Testis (tissue), 3 donors: ENCODE results near the gene ZNF625. TPM values are rescaled to one million over a fixed set of nuclear protein-coding genes. Genes with fewer than 3 reads are reported as not detected.
"Not testable (repeated sequence)": the region's sequence is repeated elsewhere in the genome, so short reads cannot be mapped to it uniquely, and the experiment has no call there.

Source experiments
- DNase-seq: peaks from one replicate; pipeline ENCODE4 v3.0.0-alpha.2; 2019
- H3K27ac ChIP-seq, 2 donors: fragments of 200-600 bp; sonication (generic); one replicate each; pipeline ENCODE4 v1.5.1; 2019
- H3K27me3 ChIP-seq: fragments of 200-600 bp; sonication (generic); one replicate; pipeline ENCODE4 v1.5.1; 2019
- H3K36me3 ChIP-seq: fragments of 200-600 bp; sonication (generic); one replicate; pipeline ENCODE4 v1.5.1; 2017; ENCODE audit warnings: low read depth; ENCODE audit errors: missing control alignments
- H3K4me1 ChIP-seq: fragments of 200-600 bp; sonication (generic); one replicate; pipeline ENCODE4 v1.5.1; 2019
- H3K4me3 ChIP-seq, 2 donors: fragments of 200-600 bp; sonication (generic); one replicate each; pipeline ENCODE4 v1.5.1; 2017 to 2019
- H3K9me3 ChIP-seq: fragments of 200-600 bp; sonication (generic); one replicate; pipeline ENCODE4 v1.5.1; 2017
- CTCF ChIP-seq, 3 experiments: fragments of 450-650 bp in 2 of 3; fragments of 200-600 bp in 1 of 3; sonication (generic) in 1 of 3; IDR thresholded peaks; one replicate each; pipeline ENCODE4 v1.5.1; 2016 to 2019; ENCODE audit warnings: antibody characterized with exemption in 3 of 3, mild to moderate bottlenecking in 2 of 3, moderate library complexity in 1 of 3
- POLR2A ChIP-seq: fragments of 450-650 bp; IDR thresholded peaks from one replicate; pipeline ENCODE4 v1.6.1; 2017; ENCODE audit warnings: antibody characterized with exemption, mild to moderate bottlenecking, moderate library complexity
- WGBS, 2 donors: methylation state at CpG; one replicate each; pipeline ENCODE4 v1.1.5; 2018; 5-methylcytosine and 5-hydroxymethylcytosine counted together
- intact Hi-C: fragments of 100-400 bp; cut with DNase I; formaldehyde crosslinking; loops from one replicate; pipeline ENCODE4 v1.15.1; 2023; ENCODE audit warnings: low total_unique reads
- polyA plus RNA-seq: library from polyadenylated mRNA; stranded (reverse); fragments of 350-450 nt; fragmentation: Illumina TruSeq; extraction: RNeasy Lipid Tissue Mini Kit (QIAGEN cat#74804); gene quantifications from one replicate; pipeline ENCODE4 v1.2.3, GENCODE V29; 2014; ENCODE audit warnings: low read depth, low replicate concordance; ENCODE audit not compliant: insufficient read depth
- small RNA-seq, 2 donors: library from RNA; depleted of rRNA; stranded (forward); fragments of <200 nt; gene quantifications; one replicate each; pipeline ENCODE3, GENCODE V24; 2016
- total RNA-seq, 2 donors: library from RNA; depleted of rRNA; stranded (reverse); fragments of >200 nt; gene quantifications; one replicate each; pipeline ENCODE4 v1.2.3, GENCODE V29; 2016

ZNF625 gene
- total and polyA plus RNA-seq, 3 donors from 2014 or later, result 1.4 to 8.2 (median 6.5) TPM

GRCh38 chr19:12111943-12112637, 44.4 kb downstream of the ZNF625 start:
- Histone ChIP-seq H3K27ac (no peak overlapping the region), H3K36me3 (no peaks in the 10 kb centered on the region), H3K27me3 (no peaks in the 10 kb centered on the region), H3K4me1 (no peaks in the 10 kb centered on the region), H3K9me3 (no peaks in the 10 kb centered on the region), H3K4me3 (no peak overlapping the region)
- WGBS, 2 donors, result 95 to 98% methylated on average over 8 of the region's 8 CpGs
- intact Hi-C loops, result no loop called here
- DNase-seq, result no peak
- TF ChIP-seq CTCF (IDR thresholded peaks at IDR 0.05), result no peak
- TF ChIP-seq POLR2A, result no peak

DNA sequence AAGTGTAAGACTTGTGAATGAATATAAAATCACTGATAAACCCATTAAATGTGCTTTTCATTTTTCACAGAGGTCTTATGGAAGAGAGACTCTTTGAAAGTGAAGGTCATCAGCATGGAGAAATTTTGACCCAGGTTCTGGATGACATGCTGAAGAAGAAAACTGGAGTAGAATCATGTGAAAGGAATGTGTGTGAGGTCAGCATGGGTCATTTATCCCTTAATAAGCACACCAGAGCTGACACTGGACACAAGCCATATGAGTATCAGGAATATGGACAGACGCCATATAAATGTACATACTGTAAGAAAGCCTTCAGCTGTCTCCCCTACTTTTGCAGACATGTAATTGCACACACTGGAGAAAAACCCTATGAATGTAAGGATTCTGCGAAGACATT, 45.4 kb downstream of the ZNF625 start:
- no peak for DNase-seq
- Histone ChIP-seq H3K27me3 (no peaks in the 10 kb centered on the region), H3K36me3 (no peaks in the 10 kb centered on the region), H3K4me3 (no peak overlapping the region), H3K9me3 (no peaks in the 10 kb centered on the region), H3K27ac (no peak overlapping the region), H3K4me1 (no peaks in the 10 kb centered on the region)
- TF ChIP-seq POLR2A (no peak), CTCF (IDR thresholded peaks at IDR 0.05) (no peak)
- intact Hi-C loops, result no loop called here
- WGBS, 2 donors, result 47 to 50% methylated on average over 2 of the region's 2 CpGs

- H3K4me3 ChIP-seq, intact Hi-C loops, H3K36me3 ChIP-seq, H3K9me3 ChIP-seq, H3K27ac ChIP-seq, H3K27me3 ChIP-seq, H3K4me1 ChIP-seq, DNase-seq: not testable (repeated sequence)
- WGBS, 2 donors, result 88 to 96% methylated on average over 4 of the region's 4 CpGs
These were observed 52.6 kb downstream of the ZNF625 start for GRCh38 chr19:12103909-12104308.

DNA sequence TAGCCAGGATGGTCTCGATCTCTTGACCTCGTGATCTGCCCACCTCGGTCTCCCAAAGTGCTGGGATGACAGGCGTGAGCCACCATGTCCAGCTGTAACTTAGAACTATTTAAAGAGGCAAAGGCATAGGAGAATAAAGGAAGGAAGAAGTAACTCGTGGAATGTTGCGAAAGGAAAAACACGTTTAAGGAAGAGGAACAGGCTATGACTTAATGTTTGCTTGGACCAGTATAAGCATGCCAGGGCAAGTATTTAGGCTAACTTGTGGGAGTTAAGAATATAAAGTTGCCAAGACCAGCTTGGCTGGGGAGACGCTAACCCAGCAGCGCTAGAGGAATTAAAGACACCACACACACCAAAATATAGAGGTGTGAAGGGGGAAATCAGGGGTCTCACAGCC, 58.5 kb downstream of the ZNF625 start:
- no peak for TF ChIP-seq POLR2A
- no peak for TF ChIP-seq CTCF (IDR thresholded peaks at IDR 0.05)
- no peak overlapping the region for H3K4me3 ChIP-seq
- no peaks in the 10 kb centered on the region for H3K36me3 ChIP-seq
- intact Hi-C loops, result no loop called here
- 94 to 98% methylated on average over 9 of the region's 9 CpGs for WGBS, 2 donors
- no peak for DNase-seq
- no peak overlapping the region for H3K27ac ChIP-seq
- no peaks in the 10 kb centered on the region for H3K9me3 ChIP-seq
- no peaks in the 10 kb centered on the region for H3K27me3 ChIP-seq
- H3K4me1 ChIP-seq, result no peaks in the 10 kb centered on the region

GRCh38 chr19:12095111-12095790, 61.3 kb downstream of the ZNF625 start:
- H3K4me1 ChIP-seq, result no peaks in the 10 kb centered on the region
- H3K4me3 ChIP-seq, result no peak overlapping the region
- H3K27ac ChIP-seq, result no peak overlapping the region
- no peaks in the 10 kb centered on the region for H3K9me3 ChIP-seq
- intact Hi-C loops, result no loop called here
- 96% methylated on average over 4 of the region's 4 CpGs for whole genome bisulfite sequencing, 2 donors
- H3K36me3 ChIP-seq, result no peaks in the 10 kb centered on the region
- H3K27me3 ChIP-seq, result no peaks in the 10 kb centered on the region
- DNase-seq, result no peak
- TF ChIP-seq POLR2A (no peak), CTCF (IDR thresholded peaks at IDR 0.05) (no peak)

Small RNA genes within 50 kb of the gene (small RNA-seq; reads per million reads assigned to genes)
- 0 reads per million in 2 donors for gene RNA5SP467

Other genes starting within 250 kb of the ZNF625 start
- gene ZNF700, start 231.6 kb downstream of the ZNF625 start, total RNA-seq, result 10 to 100 TPM; 22.0 to 26.1 TPM
- 9.0 TPM for gene ZNF700, start 231.6 kb downstream of the ZNF625 start, polyA plus RNA-seq
- 1 to 10 TPM; 5.0 to 7.9 TPM for gene ZNF763, start 191.7 kb downstream of the ZNF625 start, total RNA-seq
- 7.6 TPM for gene ZNF763, start 191.7 kb downstream of the ZNF625 start, polyA plus RNA-seq
- gene ZNF433, start 121.1 kb downstream of the ZNF625 start, total RNA-seq, result 10 to 100 TPM; 26.1 to 43.4 TPM
- 46.6 TPM for gene ZNF433, start 121.1 kb downstream of the ZNF625 start, polyA plus RNA-seq
- gene ZNF878, start 103.8 kb downstream of the ZNF625 start, total RNA-seq, result 1 to 10 TPM in 1 of 2 donors, under 1 TPM in 1; 0.31 to 1.1 TPM
- 0.54 TPM for gene ZNF878, start 103.8 kb downstream of the ZNF625 start, polyA plus RNA-seq
- gene ZNF844, start 92.0 kb downstream of the ZNF625 start, total RNA-seq, result 10 to 100 TPM; 15.7 to 18.0 TPM
- 10.3 TPM for gene ZNF844, start 92.0 kb downstream of the ZNF625 start, polyA plus RNA-seq
- gene ZNF20, start 16.4 kb downstream of the ZNF625 start, total RNA-seq, result 1 to 10 TPM; 7.5 to 8.9 TPM
- gene ZNF20, start 16.4 kb downstream of the ZNF625 start, polyA plus RNA-seq, result 10.9 TPM
- 10 to 100 TPM; 14.6 to 18.7 TPM for gene ZNF136, start 6.4 kb upstream of the ZNF625 start, total RNA-seq
- gene ZNF136, start 6.4 kb upstream of the ZNF625 start, polyA plus RNA-seq, result 7.9 TPM
- 10 to 100 TPM; 22.4 to 30.2 TPM for gene ZNF44, start 138.1 kb upstream of the ZNF625 start, total RNA-seq
- gene ZNF44, start 138.1 kb upstream of the ZNF625 start, polyA plus RNA-seq, result 18.9 TPM
- gene ZNF563, start 176.9 kb upstream of the ZNF625 start, total RNA-seq, result 10 to 100 TPM; 13.7 to 29.1 TPM
- gene ZNF563, start 176.9 kb upstream of the ZNF625 start, polyA plus RNA-seq, result 21.0 TPM
- gene ZNF442, start 208.9 kb upstream of the ZNF625 start, total RNA-seq, result 1 to 10 TPM; 2.7 to 4.9 TPM
- gene ZNF442, start 208.9 kb upstream of the ZNF625 start, polyA plus RNA-seq, result 1.3 TPM
- 1 to 10 TPM; 4.6 to 5.8 TPM for gene ZNF799, start 244.5 kb upstream of the ZNF625 start, total RNA-seq
- 3.9 TPM for gene ZNF799, start 244.5 kb upstream of the ZNF625 start, polyA plus RNA-seq